Stimulated activated CD4-positive, alpha-beta T cell treated with anti-CD3 and anti-CD28 coated beads, Interleukin-15, amount 100 ng/mL, for 24 hours (primary cell): ENCODE data around the gene OR9A2.
"Not testable (repeated sequence)": the region's sequence is repeated elsewhere in the genome, so short reads cannot be mapped to it uniquely, and the experiment has no call there.

Experiments
- DNase-seq: peaks from one replicate; pipeline ENCODE4 v3.0.0-alpha.2; 2020

OR9A2 gene

DNA sequence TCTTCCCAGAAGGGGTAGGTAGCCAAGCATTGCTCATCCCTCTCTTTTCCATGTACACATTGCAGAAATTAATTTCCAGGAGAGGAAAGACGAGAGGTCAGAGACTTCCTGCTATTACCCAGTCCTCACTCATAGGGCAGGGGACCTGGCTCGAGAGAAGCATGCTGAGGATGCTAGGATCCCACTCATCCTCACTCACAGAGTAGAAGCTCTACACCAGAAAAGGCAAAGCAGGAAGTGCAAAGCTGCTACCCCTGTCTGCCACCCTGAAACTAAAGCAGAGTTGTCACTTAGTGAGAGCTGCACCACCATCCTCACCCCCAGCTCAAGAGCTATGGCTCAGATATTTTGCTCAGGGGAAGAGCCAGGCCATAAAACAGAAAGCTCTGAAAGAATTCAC lies 9.9 kb downstream of the OR9A2 start:
- DNase-seq = no peak

DNA sequence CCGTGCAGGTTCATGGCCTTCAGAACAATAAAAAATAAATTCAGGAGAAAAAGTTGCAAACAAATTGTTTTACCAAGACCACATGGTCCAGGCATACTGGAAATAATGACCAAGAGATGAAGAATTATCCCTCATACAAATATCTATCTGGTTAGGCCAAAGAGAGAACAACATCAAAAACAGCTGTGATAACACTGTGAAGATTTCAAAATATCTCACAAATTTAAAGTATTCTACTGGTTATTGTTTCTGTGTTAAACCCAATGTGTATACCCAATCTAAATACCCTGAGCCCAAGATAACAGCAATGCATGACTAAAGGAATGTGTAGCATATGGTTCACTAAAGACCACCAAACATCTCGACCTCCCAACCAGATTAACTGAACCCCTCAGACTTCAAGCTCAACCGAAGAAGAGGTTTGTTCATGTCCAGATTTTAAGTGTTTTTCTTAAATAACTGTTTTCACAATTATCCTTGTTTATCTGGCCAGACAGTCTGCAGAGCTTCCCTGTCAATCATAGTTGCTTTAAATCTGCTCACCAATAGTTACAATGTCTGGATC lies 10.9 kb downstream of the OR9A2 start:
- no peak for DNase-seq

- no peak for DNase-seq
These were observed 11.8 kb downstream of the OR9A2 start for GRCh38 chr7:143015084-143015483.

GRCh38 chr7:143013893-143014292 lies 13.0 kb downstream of the OR9A2 start:
- no peak for DNase-seq

DNA sequence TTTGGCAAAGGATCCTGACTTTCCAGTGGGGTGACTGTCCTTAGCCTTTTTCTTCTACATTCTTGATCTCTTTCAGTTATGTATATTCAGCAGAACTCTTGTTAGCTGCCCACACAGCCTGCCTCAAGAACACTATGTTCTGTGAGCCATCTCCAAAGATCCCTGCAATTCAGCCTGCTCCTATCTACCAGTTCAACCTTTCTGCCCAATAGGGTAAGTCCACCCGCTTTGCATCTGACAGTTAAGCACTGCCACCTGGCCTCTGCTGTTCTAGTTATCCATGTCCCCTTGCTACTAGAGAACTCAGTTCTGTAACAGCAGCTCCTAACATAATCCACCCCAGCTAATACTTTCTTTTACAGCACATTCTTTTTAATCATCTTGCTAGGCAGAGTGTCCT lies 13.5 kb downstream of the OR9A2 start:
- no peak for DNase-seq

DNA sequence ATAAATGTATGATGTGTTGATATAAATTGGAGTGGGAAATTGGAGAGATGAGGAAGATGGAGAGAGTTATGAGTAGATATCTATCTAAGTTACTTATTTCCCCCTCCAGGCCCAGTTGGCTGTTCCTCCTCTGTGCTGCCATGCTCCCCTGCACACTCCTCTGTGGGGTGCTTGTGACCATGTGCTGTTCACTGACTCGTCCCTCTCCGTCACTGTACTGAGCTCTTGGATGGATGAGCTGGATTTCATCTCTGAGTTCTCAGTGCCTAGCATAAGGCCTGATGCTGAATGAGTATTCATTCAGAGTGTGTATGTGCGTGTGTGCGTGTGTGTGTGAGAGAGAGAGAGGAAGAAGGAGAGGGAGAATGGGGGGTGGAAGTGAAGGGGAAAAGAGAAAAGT lies 14.5 kb downstream of the OR9A2 start:
- no peak for DNase-seq

DNA sequence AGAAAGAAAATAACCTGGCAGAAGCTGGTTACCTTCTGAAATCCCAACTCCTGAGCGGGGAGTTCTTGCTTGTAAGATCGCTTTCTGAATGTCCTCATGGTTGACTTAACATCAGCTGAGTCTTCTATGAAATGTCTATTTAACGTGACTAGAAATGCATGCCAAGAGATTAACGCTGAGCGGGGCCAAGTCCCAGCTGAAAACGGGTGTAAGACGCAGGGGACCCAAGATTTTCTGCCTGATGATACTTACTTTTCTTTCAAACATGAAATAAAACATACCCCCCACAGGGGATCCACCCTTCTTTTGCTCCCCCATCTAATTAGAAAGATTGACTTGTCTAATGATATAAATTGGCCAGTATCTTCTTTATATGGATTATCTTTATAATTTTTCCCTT lies 14.9 kb downstream of the OR9A2 start:
- DNase-seq = no peak

DNA sequence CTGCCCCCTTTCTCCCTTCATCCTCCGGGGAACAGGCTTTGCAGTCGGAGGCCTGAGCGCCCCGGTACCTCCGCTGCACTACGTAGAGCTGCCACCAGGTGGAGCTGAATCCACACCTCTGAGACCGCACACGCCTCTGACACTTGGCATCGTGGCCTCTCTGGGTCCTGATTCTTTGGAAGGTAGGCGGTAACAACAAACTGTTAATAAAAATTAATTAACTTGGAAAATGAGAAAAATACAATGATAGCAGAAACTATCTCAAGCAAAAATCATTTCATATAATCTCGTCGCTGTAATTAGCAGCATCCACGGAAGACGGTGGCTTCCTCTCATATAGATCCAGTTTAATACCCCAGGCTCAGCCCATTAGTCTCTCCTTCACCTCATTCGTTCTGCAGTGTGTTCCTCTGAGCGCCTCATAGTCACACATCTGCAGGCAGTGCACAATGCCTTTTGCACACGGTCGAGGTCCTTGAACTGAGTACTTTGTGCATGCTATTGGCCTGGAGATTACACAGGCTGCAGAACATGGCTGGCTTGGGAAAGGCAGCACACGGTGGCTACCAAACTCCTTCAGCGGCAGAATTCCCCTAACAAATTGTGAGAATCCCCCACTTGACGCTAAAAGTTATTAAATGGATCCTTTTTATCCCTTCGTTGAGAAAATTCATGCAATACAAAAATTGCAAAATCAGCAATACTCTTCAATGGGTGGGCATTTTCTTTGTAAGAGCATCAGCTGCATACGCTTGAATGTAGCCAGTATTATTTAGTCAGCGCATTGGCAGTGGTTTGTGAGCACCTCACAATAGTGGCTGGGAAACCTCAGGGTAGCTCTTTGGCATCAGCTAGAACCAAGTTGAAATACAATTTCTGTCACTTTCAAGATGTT lies 18.7 kb downstream of the OR9A2 start:
- DNase-seq = peak; percentile 85

DNA sequence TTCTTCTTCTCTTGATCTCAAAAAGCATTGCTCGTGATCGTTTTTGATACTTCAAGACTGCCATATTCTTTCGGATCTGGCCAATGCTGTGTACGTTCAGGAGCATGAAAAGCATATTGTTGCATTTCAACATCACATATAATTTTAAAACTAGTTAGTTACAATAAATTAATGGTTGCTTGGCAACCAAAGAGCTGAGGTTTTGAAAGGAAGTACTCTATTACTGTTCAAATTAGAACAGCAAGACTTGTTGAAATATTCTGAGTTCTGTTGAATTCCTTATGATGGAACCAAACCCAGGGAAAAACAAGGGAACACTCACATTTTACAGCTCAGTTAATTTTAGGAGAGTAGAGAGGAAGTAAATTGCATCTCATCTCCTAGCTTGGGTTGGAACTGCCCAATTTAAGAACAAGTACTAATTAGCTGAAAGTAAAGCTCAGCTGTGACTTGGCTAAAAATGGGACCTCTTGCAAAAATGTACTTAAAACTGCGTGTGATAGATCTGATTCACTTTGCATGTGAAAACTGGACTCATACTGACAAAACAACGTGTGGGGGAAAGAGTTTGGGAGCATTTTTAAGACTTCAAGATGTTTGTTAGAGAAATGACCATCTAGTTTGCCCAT lies 21.2 kb downstream of the OR9A2 start:
- no peak for DNase-seq

- peak; percentile 35 for DNase-seq
These were observed 23.4 kb downstream of the OR9A2 start for GRCh38 chr7:143003393-143004051.

DNA sequence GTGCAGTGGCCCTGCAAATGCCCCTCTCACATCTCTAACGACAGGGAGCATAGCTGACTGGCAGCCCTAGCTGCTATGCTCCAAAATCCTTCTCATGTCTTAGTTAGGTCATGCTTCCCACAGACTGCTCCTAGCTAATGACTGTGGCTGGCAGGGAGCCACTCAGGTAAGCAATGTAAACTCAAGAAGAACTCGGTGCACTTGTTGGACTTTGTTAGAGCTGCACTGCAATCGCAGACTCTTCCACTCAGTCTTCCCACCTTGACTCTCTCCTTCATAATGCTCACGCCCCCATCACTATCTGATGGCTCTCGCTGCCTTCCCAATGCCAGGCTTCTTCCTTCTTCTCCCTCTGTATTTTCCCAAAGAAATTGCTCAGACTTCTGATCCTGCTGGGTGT lies 24.0 kb downstream of the OR9A2 start:
- DNase-seq = no peak

DNA sequence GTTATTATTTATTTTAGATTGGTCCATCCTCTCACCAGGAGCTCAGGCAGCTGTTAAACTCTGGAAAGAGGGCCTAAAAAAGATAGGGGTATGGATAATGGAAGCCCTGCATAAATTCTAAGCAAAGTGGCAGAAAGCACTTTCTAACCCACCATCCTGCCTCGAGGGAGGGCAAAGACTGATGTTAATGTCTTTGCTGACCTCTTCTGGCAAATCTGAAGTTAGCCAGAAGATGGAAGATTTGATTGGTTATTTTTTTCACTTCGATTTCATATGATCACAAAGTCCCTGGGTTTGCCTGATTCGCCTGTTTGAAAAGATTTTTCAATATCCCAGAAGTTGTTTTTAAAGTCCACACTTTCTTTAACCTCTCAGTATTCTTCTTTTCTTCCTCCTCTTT lies 24.8 kb downstream of the OR9A2 start:
- no peak for DNase-seq

GRCh38 chr7:143000648-143001047 lies 26.3 kb downstream of the OR9A2 start:
- DNase-seq = no peak

GRCh38 chr7:142999793-143000192 lies 27.1 kb downstream of the OR9A2 start:
- DNase-seq = no peak

- no peak for DNase-seq
These were observed 28.0 kb downstream of the OR9A2 start for GRCh38 chr7:142998966-142999365.

GRCh38 chr7:142997456-142997989 lies 29.4 kb downstream of the OR9A2 start:
- no peak for DNase-seq

DNA sequence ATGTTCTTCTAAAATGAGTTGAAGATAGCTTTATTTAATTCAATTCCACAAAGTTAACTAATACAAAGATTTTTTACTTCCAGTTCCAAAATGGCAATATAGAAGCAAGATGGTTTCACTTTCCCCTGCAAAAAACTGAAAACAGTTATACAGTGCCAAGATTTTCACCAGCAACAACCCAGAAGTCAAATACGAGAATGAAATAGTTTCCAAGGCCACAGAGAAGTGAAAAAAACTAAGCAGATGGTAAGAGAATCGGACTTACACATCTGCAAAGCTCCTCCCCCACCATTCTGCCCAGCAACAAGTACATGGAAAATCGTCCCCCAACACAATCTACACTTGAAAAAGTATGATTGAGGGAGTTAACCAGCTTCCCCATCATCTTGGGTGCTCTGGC lies 34.5 kb downstream of the OR9A2 start:
- DNase-seq = no peak

- no peak for DNase-seq
These were observed 42.6 kb downstream of the OR9A2 start for GRCh38 chr7:142984297-142984696.

DNA sequence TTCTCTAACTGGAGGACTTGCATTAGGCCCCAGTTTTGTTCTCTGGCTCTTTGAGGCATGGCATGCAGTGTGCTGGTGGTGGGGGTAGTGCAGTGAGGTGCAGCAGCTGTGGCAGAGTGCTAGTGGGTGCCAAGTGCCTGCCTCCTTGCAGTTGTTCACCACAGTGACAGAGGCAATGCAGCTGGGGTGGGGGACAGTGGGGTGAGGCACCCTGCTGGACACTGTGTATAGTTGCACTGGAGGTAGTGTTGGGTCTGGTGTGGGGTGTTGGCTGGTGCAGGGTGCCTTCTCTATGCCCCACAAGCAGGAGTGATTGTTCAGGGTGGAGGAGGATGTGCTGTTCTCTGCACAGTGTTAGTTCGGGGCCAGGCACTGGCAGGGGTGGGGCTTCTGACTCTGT lies 43.1 kb downstream of the OR9A2 start:
- no peak for DNase-seq

DNA sequence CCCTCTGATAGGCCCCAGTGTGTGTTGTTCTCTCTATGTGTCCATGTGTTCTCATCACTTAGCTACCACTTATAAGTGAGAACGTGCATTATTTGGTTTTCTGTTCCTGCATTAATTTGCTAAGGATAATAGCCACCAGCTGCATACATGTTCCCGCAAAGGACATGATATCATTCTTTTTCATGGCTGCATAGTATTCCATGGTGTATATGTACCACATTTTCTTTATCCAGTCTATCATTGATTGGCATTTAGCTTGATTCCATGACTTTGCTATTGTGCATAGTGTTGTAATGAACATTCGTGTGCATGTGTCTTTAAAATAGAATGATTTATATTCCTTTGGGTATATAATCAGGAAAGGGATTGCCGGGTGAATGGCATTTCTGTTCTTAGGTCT lies 48.5 kb downstream of the OR9A2 start:
- DNase-seq = not testable (repeated sequence)
